Measurements from ENCODE around the gene PTPN5.

The PTPN5 gene

GRCh38 chr11:18720808-18721560, 70.6 kb downstream of the PTPN5 start (continued):
- TF ChIP-seq CREB5 (CRISPR knock-in tag; IDR thresholded peaks at IDR 0.05; ENCODE audit: low read depth), result no peak
- TF ChIP-seq RARB (CRISPR knock-in tag; IDR thresholded peaks at IDR 0.05), result no peak
- TF ChIP-seq GLIS3 (CRISPR knock-in tag; IDR thresholded peaks at IDR 0.05), result no peak
- no peak for TF ChIP-seq ZFP30 (CRISPR knock-in tag; IDR thresholded peaks at IDR 0.05)
- no peak for TF ChIP-seq ZNF8 (CRISPR knock-in tag; IDR thresholded peaks at IDR 0.05)
- no peak for TF ChIP-seq SNAI2 (CRISPR knock-in tag; IDR thresholded peaks at IDR 0.05)

GRCh38 chr11:18720091-18720807, 71.3 kb downstream of the PTPN5 start:
- no peak for TF ChIP-seq ZNF8 (CRISPR knock-in tag; IDR thresholded peaks at IDR 0.05)
- no peak for TF ChIP-seq ZNF70 (CRISPR knock-in tag; IDR thresholded peaks at IDR 0.05)
- no peak for TF ChIP-seq CREB5 (CRISPR knock-in tag; IDR thresholded peaks at IDR 0.05; ENCODE audit: low read depth)
- TF ChIP-seq TSHZ2 (CRISPR knock-in tag; IDR thresholded peaks at IDR 0.05), result no peak
- no peak for TF ChIP-seq SNAI2 (CRISPR knock-in tag; IDR thresholded peaks at IDR 0.05)
- no peak for TF ChIP-seq CSRNP3 (CRISPR knock-in tag; IDR thresholded peaks at IDR 0.05)
- TF ChIP-seq ARNTL (CRISPR knock-in tag; IDR thresholded peaks at IDR 0.05; ENCODE audit: borderline replicate concordance, low read depth), result no peak
- no peak for TF ChIP-seq BACH2 (CRISPR knock-in tag; IDR thresholded peaks at IDR 0.05; ENCODE audit: borderline replicate concordance)
- TF ChIP-seq ESRRG (CRISPR knock-in tag; IDR thresholded peaks at IDR 0.05), result no peak
- peak; percentile 71 for ATAC-seq

GRCh38 chr11:18715476-18715875, 76.1 kb downstream of the PTPN5 start:
- no peak for ATAC-seq
- TF ChIP-seq BACH2 (CRISPR knock-in tag; IDR thresholded peaks at IDR 0.05; ENCODE audit: borderline replicate concordance) (no peak), CREB5 (CRISPR knock-in tag; IDR thresholded peaks at IDR 0.05; ENCODE audit: low read depth) (no peak), ZNF565 (CRISPR knock-in tag; conservative IDR thresholded peaks at IDR 0.05; ENCODE audit: low read depth) (no peak), ISL1 (CRISPR knock-in tag; IDR thresholded peaks at IDR 0.05) (no peak), PATZ1 (CRISPR knock-in tag; IDR thresholded peaks at IDR 0.05; ENCODE audit: borderline replicate concordance) (no peak), ZFP30 (CRISPR knock-in tag; IDR thresholded peaks at IDR 0.05) (no peak), ZNF8 (CRISPR knock-in tag; IDR thresholded peaks at IDR 0.05) (no peak), ZC3H10 (CRISPR knock-in tag; IDR thresholded peaks at IDR 0.05) (no peak)

Measured in SK-N-SH treated with all-trans-retinoic acid at 6 μM for 48 hours (cell line).